ENCODE measurements around the gene WNK2.
"Not testable (repeated sequence)": the region's sequence is repeated elsewhere in the genome, so short reads cannot be mapped to it uniquely, and the experiment has no call there.

The WNK2 gene

GRCh38 chr9:93315118-93315517, 131.2 kb downstream of the WNK2 start:
- no peak for DNase-seq

GRCh38 chr9:93315960-93316359, 132.0 kb downstream of the WNK2 start:
- no peak for DNase-seq

GRCh38 chr9:93316726-93317494, 133.0 kb downstream of the WNK2 start:
- DNase-seq = no peak

- no peak for DNase-seq
These were observed 133.7 kb downstream of the WNK2 start for GRCh38 chr9:93317495-93318094.

GRCh38 chr9:93318480-93318879, 134.5 kb downstream of the WNK2 start:
- DNase-seq = no peak

DNA sequence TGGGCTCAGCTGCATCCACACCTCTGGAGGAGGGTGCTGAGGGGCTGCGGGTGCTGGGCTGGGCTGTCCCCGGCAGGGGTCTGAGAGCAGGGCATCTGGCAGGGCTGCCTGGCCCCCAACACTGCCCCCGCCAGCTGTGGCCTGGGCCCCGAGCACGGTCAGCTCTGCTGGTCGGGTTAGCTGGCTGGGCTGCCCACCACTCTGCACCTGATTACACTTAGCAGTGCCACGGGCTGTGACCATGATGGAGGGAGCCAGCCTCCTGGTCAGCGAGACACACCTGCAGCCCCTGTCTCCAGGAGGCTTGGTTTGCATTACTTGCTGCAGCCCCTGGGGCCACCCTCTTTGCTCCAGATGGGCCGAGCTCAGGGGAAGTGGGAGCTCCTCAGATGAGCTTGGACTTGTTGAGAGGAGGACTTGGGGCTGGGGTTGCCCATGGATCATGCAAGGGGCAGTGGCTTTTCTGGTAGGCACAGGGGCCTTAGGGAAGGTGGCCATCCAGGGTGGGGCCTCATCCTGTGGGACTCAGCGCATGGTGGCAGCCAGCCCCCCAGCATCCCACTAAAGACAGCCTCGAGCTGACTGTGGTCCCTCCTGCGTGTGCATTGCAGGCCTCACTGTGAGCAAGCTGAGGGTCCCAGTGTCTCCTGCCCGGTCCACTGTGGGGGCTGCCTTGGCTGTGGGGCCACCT, 135.5 kb downstream of the WNK2 start:
- no peak for DNase-seq

GRCh38 chr9:93319992-93320500, 136.1 kb downstream of the WNK2 start:
- DNase-seq = no peak

DNA sequence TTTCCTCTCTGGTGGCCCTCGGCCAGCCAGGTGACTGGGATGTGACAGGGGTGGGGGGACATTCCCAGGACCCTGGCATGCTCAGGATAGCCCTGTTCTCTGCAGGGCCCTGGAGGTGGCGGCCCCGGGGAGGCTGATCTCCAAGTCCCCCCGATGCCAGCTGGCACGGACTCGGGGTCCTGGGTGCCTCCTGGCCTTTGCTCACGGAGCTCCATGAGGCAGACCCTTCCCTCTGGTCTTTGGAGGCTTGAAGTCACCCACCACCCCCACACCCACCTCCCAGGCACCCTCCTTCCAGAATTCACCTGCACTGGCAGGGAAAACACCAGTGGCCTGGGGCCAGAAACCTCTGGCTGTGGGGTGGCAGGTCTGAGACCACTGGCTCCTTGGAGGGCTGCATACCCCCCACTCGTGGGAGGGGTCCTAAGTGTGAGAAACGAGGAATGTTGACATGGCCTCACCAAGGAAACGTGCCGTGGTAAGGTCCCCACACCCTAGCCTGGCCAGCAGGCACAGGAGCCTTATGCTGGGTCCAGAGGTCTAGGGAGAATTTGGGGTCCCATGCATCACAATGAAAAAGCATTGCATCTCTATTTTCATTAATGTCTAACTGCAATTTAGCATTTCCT, 136.8 kb downstream of the WNK2 start:
- DNase-seq = no peak

DNA sequence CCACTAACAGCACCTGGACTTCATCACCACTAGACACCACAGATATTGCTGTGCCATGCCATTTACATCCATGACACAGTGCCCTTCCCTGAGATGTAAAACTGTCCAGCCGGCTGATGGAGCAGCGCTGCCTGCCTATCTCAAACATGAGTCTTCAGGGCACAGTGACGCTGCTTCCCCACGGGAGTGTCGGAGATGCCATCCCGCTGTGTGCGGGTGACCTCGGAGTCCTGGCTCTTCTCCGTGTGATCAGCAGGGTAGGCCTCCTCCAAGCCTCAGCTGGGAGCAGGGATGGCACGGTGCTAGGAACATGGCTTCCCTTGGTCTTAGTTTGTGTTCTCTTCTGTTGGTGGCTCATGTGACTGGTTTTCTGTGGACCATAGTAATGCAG, 137.3 kb downstream of the WNK2 start:
- no peak for DNase-seq

DNA sequence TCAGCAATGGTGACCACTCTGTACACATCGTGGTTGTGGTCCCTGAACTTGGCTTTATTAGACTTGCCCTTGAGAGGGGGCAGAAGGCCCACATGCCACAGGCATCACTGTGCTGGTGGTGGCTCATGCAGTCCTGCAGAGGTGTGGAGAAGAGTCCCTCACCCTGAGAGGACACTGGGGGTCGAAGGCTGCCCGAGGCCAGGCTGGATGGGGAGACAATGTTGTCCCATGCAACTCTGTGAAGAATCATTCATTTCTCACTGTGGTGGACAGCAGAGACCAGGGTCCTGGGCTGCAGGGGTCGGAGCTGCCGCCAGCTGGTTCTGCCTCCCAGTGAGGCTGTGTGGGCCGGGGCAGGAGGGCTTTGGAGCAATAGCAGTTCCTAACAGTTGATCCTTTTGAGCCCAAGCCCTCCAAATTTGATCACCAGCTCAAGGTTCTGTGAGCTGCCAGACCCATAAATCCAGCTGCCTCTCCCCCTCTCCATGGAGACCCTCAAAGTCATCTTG, 139.6 kb downstream of the WNK2 start:
- DNase-seq = not testable (repeated sequence)

GRCh38 chr9:93324191-93324834, 140.4 kb downstream of the WNK2 start:
- no peak for DNase-seq

GRCh38 chr9:93325307-93326035, 141.5 kb downstream of the WNK2 start:
- DNase-seq = no peak

DNA sequence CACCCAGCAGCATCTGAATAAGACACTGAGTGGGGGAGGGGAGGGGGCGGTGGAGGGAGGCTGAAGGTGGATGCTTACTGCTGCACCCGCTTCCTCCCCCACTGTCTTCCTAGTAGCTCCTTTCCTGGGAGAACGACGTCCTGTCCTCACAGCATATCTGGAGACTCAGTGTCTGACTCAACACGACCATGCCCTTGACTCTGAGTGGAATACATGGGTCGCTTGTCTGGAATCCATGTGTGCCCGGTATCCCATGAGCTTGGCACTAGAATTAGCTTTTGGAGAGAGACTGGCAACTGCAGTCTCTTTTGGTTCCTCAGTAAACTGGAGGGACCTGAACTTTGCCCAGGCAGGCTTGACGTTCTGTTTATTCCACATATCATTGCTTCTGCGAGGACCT, 142.1 kb downstream of the WNK2 start:
- no peak for DNase-seq

- no peak for DNase-seq
These were observed 142.7 kb downstream of the WNK2 start for GRCh38 chr9:93326654-93327053.

- no peak for DNase-seq
These were observed 145.8 kb downstream of the WNK2 start for GRCh38 chr9:93329629-93330280.

- DNase-seq = no peak
These were observed 148.4 kb downstream of the WNK2 start for GRCh38 chr9:93332317-93332716.

DNA sequence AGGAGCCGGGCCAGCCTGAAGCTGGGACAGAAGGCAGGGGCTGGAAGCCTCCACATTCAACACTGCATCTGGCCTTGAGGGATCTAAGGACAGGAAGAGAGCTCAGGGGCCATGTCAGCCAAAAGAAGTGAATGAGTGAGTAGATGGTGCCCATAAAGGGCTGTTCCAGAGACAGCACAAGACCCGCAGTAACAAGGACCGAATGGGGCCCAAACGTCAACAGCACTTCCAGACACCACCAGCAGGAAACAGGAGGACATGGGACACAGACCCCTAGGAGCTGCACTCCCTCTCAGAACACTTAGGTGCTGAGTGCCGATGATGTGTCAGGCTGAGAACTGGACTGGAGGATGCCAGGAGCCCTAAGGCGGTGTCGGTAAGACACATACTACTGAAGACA, 152.8 kb downstream of the WNK2 start:
- DNase-seq = no peak

- not testable (repeated sequence) for DNase-seq
These were observed 154.3 kb downstream of the WNK2 start for GRCh38 chr9:93338196-93338595.

- no peak for DNase-seq
These were observed 156.2 kb downstream of the WNK2 start for GRCh38 chr9:93340091-93340490.

- DNase-seq = not testable (repeated sequence)
These were observed 157.9 kb downstream of the WNK2 start for GRCh38 chr9:93341820-93342219.

DNA sequence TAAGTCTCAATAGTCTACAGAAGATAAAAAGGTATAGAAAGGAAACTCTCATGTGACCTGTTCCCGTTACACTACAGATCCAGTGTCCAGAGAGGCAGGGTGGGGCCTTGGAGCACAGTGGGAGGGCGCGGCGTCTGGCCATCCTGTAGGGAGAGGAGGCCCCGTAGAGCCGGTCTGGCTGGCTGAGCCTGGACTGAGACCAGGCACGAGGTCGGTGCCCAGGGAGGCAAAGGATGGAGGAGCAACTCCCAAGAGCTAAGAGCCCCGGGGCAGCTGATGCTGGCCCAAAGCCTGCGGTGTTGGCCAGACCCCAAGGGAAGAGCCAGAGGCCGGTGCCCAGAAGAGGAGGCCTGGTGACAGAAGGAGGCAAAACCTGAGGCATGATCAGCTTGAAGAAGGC, 158.5 kb downstream of the WNK2 start:
- DNase-seq = not testable (repeated sequence)
